OCI-M1 (cell line): ENCODE measurements around the gene SRSF10.
A peak's percentile ranks its signal among the peaks of the same experiment; 100 is the strongest.
"Not testable (repeated sequence)": the region's sequence is repeated elsewhere in the genome, so short reads cannot be mapped to it uniquely, and the experiment has no call there.

ENCODE experiments used
- DNase-seq: peaks from one replicate; lab custom pipeline; 2025; lab: John Stamatoyannopoulos, UW

SRSF10 gene

DNA sequence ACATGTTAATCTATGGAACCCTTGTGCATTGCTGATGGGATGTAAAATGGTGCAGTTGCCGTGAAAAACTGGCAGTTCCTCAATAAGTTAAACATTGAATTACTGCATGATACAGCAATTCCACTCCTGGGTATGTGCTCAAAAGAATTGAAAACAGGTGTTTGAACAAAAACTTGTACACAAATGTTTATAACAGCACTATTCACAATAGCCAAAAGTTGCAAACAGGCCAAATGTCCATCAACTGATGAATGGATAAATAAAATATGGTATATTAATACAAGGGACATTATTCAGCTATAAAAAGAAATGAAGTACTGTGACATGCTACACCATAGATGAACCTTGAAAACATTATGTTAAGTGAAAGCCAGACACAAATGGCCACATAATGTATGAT lies 17.7 kb upstream of the SRSF10 start:
- DNase-seq = no peak

DNA sequence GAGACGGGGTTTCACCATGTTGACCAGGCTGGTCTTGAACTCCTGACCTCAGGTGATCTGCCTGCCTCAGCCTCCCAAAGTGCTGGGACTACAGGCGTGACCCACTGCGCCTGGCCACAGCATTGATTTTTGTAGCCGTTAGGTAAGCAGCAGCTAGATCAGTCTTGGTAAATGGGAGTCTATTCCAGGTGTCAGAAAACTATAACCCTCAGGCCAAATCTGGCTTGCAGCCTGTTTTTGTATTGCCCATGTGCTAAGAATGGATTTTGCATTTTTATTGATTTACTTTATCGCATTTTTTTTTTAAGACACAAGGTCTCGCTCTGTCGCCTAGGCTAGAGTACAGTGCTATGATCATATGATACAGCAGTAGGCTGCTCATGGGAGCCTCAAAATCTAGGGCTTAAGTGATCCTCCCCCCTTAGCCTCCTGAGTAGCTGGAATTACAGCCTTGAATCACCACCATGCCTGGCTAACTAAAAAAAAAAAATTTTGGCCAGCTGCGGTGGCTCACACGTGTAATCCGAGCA lies 16.6 kb upstream of the SRSF10 start:
- no peak for DNase-seq

DNA sequence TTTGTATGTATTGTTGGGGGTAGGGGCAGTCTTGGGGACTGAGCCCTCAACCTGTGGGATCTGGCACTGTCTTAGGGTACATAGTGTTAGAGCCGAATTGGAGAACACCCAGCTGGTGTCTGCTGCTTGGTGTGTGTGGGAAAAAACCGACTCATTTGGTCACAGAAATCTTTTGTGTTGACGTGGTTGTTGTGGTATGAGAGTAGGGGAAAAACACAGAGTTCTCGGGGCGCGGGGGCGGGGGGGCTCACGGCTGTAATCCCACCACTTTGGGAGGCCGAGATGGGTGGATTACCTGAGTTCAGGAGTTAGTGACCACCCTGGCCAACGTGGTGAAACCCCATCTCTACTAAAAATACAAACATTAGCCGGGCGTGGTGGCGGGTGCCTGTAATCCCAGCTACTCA lies 15.3 kb upstream of the SRSF10 start:
- DNase-seq = no peak

DNA sequence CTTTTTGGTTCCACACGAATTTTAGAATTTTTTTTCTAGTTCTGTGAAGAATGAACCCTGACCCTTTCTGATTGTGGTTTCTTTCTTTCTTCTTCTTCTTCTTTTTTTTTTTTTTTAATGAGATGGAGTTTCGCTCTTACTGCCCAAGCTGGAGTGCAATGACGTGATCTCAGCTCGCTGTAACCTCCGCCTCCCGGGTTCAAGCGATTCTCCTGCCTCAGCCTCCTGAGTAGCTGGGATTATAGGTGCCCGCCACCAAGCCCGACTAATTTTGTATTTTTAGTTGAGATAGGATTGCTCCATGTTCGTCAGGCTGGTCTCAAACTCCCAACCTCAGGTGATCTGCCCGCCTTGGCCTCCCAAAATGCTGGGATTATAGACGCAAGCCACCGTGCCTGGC lies 11.9 kb upstream of the SRSF10 start:
- DNase-seq = not testable (repeated sequence)

DNA sequence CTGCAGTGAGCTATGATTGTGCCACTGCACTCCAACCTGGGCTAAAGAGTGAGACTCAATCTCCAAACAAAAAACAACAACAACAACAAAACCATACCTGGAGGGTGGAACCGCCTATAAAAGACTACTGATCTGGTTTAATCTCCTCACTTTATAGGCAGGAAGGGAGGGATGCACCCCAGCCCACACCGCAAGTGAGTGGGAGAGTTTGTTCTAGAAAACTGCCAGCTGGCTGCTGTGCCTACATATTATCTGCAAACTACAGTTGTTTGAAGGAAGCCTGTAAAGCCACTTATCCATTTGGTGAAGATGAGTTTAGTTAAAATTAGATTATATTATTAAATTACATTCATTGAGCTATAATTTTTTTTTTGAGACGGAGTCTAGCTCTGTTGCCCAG lies 9.1 kb upstream of the SRSF10 start:
- no peak for DNase-seq

DNA sequence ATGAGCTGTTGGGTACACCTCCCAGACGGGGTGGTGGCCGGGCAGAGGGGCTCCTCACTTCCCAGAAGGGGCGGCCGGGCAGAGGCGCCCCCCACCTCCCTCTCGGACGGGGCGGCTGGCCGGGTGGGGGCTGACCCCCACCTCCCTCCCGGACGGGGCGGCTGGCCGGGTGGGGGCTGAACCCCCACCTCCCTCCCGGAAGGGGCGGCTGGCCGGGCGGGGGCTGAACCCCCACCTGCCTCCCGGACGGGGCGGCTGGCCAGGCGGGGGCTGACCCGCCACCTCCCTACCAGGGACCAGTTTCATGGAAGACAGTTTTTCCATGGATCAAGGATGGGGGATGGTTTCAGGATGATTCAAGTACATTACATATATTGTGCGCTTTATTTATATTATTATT lies 6.9 kb upstream of the SRSF10 start:
- not testable (repeated sequence) for DNase-seq

DNA sequence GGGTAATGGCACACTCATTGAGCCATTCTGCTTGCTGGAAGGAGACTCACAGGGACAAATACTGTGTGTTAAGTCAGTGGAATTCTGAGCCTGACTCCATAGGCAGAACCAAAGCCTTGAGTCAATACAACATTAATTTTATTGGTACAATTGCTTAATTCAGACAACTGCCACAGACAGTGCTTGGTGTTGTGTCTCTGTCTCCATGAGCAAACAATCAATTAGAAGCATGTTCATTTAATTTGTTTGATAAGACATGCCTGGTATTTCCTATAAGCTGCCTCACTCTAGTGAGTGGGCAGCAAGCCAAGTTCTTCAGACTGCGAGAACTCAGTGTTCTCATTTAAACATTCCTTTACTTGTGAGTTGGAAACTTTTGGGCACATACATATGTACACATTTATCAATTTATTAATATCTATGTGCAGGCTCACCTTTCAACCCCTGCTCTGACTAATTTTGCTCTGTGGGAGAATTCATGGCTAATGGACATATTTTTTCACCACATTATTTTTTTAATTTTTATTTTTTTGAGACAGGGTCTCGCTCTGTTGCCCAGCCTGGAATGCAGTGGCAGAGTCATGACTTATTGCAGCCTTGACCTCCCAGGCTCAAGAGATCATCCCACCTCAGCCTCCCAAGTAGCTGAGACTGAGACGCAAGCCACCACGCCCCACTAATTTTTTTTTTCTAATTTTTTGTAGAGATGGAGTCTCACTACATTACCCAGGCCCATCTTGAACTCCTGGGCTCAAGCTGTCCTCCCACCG lies 4.5 kb upstream of the SRSF10 start:
- DNase-seq = no peak

DNA sequence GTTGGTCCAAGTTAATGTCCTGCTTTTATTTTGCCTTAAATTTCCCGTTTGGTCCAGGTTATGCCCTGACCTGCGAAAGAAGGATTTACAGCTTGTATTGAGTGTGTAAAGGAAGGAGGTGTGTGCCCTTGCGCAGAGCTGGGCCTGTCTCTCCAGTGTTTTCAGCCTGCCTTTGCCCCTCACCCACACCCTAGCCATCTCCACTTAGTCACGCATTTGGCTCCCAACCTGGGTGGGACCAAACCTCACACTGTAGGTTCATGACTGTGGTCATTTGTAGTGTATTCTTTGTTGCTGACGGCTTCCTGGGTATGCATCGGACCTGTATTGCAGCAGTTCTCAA lies 572 bp upstream of the SRSF10 start:
- DNase-seq = peak; percentile 81

DNA sequence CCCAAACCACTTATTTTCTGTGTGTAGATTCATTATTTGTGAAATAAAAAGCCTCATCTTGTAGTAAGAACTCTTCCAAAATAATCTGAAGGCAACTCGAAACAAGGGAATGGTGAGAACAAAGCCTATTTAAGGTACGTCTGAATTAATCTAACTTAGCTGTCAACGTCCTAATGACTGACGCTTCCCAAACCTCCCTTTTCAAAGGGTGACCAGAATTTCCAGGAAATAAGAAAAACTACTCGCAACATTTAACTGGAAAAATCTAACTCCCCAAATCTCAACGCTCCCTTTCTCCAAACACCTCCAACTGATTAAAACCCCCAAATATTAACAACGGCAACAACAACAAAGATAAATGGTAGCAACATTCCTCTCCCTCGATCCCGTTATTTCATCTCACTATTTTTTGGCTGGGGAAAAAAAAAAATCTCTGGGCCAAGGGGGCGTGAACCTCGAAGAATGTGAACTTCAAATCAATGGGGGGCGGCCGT lies 693 bp downstream of the SRSF10 start:
- DNase-seq = peak; percentile 62

DNA sequence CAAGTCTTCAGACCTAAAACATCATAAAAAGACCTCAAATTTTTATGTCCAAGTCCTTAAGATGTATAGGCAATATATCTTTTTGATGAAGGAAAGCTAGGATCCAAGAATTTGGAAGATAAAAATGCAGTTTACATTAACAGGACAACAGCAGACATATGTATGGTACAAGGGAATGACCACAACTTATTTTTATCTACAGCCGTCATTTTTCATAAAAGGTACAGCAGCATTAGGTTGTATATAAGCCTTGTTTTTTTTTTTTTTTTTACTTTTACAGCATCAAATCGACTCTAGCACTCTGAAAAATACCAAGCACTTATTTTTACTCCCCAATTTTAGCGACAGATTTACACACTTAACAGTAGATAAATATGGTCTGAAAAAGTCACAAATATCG lies 1.3 kb downstream of the SRSF10 start:
- DNase-seq = peak; percentile 29

DNA sequence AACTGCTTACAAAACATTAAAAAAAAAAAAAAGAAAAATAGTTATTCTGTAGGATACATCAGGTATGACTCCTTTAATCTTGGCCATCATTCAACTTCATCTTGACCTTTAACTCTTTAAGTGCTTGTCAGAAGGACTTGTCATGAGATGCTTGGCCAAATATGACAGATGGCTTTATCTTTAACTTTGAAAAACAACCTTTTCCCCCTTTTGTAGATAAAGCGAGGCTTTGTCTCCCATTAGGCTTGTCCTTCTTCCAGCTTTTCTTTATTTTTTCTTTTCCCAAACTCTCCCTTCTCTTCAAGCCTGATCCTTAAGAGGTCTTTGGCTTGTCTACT lies 2.3 kb downstream of the SRSF10 start:
- DNase-seq = no peak

DNA sequence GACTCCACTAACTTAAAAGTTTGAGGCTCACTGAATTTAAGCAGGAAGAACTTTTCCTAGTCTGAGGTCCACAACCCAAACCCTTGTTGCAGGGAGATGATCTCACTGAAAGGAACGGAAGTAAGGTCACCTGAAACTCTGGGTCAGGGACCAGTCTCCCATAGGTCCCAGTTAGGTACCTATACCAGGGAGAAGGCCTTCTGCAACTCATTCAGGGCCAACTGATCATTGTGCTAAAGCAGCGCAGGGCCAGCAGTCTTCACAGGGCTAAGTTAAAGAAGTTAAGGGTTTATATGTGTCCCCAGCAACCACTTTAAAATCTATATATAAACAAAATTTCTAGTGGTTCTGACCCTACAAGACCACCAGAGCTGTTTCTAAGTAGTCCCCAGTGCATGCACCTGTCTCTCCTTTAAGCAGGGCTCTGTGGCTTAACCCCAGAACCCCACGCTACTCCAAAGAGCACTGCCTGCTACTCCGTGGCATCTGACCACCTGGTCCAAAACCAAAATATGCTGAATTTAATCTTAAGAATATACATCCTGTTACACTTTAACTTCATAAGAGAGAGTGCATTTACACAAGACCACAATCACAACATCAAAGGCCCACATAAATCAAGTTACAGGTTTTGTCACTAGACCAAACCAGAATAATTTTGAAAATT lies 2.8 kb downstream of the SRSF10 start:
- no peak for DNase-seq

DNA sequence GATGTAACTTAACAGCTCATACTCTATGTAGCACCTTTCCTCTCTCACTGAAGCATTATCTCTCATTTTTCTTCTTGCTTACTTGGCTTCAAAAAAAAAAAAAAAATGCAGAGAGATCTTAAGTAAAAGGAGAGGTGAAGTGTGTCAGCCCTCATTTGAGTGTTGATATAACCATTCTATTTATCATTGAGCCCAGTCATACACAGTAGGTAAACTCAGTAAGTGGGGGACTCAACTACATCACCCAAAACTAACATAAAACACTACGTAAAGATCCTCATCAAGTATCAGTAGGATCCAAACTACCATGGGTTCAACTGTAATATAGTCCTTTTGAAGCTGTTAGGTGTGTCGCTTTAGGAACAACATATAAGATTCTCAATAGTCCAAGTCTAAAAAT lies 12.3 kb downstream of the SRSF10 start:
- no peak for DNase-seq

DNA sequence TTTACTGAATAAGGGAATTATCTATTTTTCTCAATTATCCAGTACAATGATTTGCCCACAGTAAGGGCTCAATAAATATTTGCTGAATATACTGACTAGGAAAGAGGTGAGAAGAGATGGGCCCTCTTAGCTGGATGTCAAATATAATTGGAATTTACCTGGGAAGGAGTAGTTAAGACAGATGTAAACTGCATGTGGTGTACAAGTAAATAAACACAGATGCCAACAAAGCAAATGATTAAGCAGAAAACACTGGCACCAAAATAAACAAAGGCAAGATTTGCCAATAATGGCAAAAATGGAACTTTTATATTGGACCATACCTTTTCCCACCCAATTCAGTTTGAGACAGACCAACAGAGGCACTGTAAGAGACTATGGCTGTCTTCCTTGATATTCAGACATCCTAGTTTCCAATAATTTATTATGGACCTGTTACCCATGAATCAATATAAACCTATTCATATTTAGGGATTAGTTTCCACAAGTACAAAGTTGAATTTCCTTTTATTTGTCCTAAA lies 13.1 kb downstream of the SRSF10 start:
- no peak for DNase-seq

DNA sequence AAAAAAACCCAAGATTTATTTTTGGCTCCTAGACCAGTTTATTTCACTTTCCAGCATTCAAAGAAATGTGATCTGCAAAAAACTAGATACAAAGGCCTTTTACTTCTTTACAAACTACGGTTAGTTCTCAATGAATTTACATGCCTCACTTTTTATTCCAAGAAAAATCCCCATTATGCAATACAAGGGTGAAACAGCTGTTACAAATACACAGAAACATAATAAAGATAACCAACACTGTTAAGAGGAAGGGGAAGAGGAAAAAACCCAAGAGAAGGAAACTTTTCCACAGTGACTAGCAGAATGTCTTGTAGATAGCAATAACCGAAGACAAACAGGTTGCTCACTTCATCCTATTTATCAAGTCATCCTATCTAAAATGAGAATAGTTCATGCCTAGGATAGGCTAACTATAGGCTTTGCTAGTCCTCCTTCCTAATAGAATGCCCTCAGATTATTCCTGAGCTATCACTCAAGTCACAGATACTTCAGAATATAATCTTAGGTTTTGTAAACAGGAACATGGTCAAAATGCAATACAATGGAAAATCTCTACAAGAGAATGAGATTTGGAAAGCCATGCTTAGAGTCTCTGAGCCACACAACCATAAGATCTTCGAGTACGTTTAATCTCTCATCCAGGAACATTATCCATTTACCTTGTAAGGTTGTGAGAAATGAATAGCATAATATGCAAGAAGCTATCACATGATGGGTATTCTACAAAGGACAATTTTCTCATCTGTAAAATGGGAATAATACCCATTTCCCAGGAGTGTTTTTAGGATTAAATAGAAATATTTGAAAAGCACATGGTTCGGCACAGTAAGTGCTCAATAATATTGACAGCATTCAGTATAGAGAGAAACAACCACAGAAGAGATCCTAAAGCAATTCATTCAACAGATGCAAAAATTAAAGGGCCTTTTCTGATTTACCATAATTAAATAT lies 15.1 kb downstream of the SRSF10 start:
- DNase-seq = peak; percentile 88

DNA sequence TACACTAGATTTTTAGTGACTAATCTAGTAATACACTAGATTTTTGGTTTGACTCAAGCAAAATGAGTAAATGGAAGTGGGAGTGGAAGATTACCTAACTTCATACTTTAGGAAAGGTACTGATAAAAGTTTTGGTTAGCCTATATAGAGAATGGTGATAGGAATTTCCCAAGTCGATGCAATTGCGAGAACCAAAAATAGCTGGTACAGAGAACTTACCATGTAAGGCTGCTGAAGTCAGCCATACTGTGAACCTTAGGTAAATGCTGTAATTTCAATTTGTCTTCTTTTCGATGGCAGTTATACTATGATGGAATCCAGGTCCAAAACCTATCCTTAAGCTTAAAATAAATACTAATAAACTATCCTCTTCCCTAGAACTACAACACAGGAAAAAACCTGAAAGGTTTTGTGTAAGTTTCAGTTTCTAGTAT lies 15.9 kb downstream of the SRSF10 start:
- DNase-seq = peak; percentile 50

DNA sequence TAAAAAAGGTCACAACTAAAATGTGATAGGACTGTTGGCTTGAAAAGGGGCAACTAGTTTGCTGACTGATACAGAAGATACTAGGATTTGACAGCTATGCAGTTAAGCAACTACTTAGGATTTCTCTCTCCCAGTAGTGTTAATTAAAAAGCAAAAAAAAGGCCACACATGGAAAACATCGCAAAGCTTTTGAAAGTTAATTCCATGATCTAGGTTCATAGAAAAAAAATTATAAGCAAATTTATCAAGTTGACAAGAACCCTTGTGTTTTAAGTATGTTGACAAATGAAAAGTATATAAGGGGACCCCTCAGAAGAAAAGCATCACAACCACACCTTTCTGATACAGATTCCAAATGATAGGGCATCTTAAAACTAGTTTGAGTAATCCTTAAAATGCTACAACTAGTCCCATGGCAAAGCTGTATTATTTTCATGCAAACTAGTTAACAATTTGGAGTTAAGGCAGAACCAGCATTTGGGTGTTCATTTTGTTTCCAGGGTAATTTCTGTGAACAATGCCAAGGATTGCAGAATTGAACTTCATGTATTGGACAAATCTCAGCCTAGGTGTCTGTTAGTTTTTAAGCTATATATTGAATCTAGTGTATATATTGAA lies 16.4 kb downstream of the SRSF10 start:
- DNase-seq = peak; percentile 43

DNA sequence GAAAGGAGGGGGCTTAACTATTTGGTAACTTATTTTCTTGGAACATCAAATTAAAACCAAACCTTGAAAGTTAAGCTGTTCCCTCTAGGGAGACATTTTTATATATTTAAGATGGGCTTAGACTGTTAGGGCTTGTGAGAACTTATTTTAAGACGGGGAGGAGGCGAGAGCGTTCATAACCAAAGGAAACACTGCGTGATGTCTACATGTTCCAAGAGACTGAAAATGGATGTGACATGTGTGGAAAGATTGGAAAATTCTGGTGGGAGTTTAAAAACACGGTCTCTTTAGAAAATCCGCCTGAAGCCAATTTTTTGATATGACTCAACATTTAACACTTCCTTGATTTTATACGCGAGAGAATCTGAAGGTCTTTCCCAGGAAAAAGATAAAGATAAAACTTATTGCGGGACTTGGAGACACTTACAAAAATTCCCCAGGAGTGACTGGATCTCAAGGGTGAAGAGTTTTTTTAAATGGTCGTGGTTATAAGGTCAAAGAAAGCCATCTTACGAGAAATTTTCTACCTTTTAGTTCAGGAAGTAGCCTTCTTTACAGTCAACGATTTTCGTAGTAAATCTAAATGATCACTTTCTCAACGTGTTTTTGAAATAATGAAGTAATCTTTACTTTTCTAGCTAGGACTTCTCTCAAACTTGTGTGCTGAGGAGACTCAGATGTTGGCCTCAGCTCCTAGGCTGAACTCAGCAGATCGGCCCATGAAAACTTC lies 19.7 kb downstream of the SRSF10 start:
- no peak for DNase-seq

DNA sequence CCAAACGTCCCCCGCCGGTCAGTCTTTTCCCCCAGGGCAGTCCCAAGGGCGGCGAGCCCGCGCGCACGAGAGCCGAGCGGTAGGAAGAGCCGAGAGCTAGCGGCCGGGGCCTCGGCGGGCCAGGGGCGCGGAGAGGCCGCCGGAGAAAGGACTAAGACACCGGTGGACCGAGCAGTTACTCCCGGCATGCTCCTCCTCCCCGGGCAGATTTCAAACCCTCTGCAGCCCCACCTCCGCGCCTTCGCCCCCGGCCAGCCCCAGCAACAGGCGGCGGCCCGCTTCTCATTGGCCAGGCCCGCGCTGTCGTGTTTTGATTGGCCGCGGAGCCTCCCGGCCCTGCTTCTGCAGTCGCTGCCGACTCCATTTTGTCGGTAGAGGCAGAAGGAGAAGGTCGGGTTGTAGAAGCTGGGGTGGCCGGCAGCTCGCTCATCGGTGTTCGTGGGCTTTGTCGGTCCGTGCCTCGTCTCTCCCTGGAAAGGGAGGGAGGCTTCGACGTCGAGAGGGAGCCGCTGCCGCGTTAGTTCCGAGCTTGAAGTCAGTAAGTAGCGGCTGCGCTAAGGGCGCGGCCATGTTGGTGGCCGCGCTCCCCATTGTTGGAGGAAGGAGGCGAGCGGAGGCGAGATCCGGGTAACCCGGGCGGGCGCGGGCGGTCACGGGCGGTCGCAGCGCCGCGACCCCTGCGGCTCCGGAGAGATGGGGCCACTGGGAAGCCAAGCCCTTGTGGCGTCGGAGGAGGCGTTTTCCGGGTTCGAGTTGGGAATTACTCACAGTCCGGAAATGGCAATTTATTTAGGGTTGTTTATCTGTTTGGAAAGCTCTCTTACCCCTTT lies 20.5 kb downstream of the SRSF10 start, which contains the start of gene PNRC2:
TSS of gene PNRC2 (plus strand) at position 368 of the 830 bp plus-strand sequence. CDS start 1,630 bp downstream, outside the sequence.
- DNase-seq = peak; percentile 97
